Measurements from ENCODE around the gene APH1A. TPM values are rescaled to one million over a fixed set of nuclear protein-coding genes. Genes with fewer than 3 reads are reported as not detected.
"Not testable (repeated sequence)": the region's sequence is repeated elsewhere in the genome, so short reads cannot be mapped to it uniquely, and the experiment has no call there.

APH1A gene
- total RNA-seq, 1 experiment from 2014 or later: 115 TPM

- not testable (repeated sequence) for H3K4me1 Mint-ChIP-seq; H3K4me2 ChIP-seq (ENCODE audit: insufficient read depth, insufficient read length, low read length); H3K27ac Mint-ChIP-seq; H3K9me3 ChIP-seq (ENCODE audit: control insufficient read depth, low read depth, low read length); H3K18ac ChIP-seq (ENCODE audit: insufficient read length, low read depth, low read length); H2BK15ac ChIP-seq (ENCODE audit: low read depth, low read length); H4K20me1 ChIP-seq (ENCODE audit: control insufficient read depth, insufficient read depth, insufficient read length); H3K4me1 ChIP-seq (ENCODE audit: insufficient read depth, low read length); H4K91ac ChIP-seq (ENCODE audit: insufficient read length, low read depth, low read length); H2AK5ac ChIP-seq (ENCODE audit: insufficient read length, low read length); H4K5ac ChIP-seq (ENCODE audit: insufficient read length, low read depth, low read length); H2BK120ac ChIP-seq (ENCODE audit: low read depth, low read length, poor library complexity, severe bottlenecking); H3K23me2 ChIP-seq (ENCODE audit: insufficient read length, low read depth, low read length, poor library complexity, severe bottlenecking); H2BK5ac ChIP-seq (ENCODE audit: insufficient read length, low read length); DNase-seq; H2BK20ac ChIP-seq (ENCODE audit: low read depth, low read length, poor library complexity, severe bottlenecking); H2AFZ ChIP-seq (ENCODE audit: low read length); H3K79me2 ChIP-seq (ENCODE audit: insufficient read depth, low read length); H3K4ac ChIP-seq (ENCODE audit: low read depth, low read length); H3T11ph ChIP-seq (ENCODE audit: low read length); H3K56ac ChIP-seq (ENCODE audit: insufficient read length, low read depth, low read length); H3K27me3 ChIP-seq (ENCODE audit: insufficient read depth, low read length); H3K14ac ChIP-seq (ENCODE audit: insufficient read depth, low read length); H3K9me3 Mint-ChIP-seq; H4K8ac ChIP-seq (replicated peaks; ENCODE audit: insufficient read length, low read depth, low read length); H3K9ac ChIP-seq (ENCODE audit: extremely low read depth, insufficient read length, low read length); H3K23ac ChIP-seq (ENCODE audit: insufficient read length, low read depth, low read length); H3K27ac ChIP-seq (ENCODE audit: insufficient read length, low read depth, low read length); H3K27me3 Mint-ChIP-seq (ENCODE audit: low read depth); H3K79me1 ChIP-seq (ENCODE audit: insufficient read depth, low read depth, low read length, poor library complexity, severe bottlenecking); H2BK12ac ChIP-seq (ENCODE audit: insufficient read length, low read depth, low read length); H3K4me3 Mint-ChIP-seq
- WGBS (ENCODE audit: extremely low coverage, insufficient read length, low lambda C conversion rate): no CpG with 5 or more reads among the region's 10 CpGs
- H3K36me3 Mint-ChIP-seq (ENCODE audit: insufficient read depth in 1 of 3, low read depth in 3 of 3): peaks cover 43 to 71% (median 71%) of the 10 kb centered on the region in 3 experiments; a peak in 6 of 7 replicates
These were observed 40.6 kb downstream of the APH1A start for GRCh38 chr1:150228246-150228645.

Measured in H9 (cell line).